Measurements from ENCODE around the gene NCAPG2. TPM values are rescaled to one million over a fixed set of nuclear protein-coding genes. Genes with fewer than 3 reads are reported as not detected.

Gene NCAPG2
- polyA plus RNA-seq, 1 donor (not counting 4 experiments of a cell fraction or from before 2014, with no cell fraction given) = 16.5 TPM

GRCh38 chr7:158603773-158604755 lies 100.5 kb downstream of the NCAPG2 start:
- H3K4me3 ChIP-seq (ENCODE audit: control insufficient read depth in 2 of 3, extremely low read depth in 1 of 3, insufficient read depth in 2 of 3, low read depth in 1 of 3, low read length in 3 of 3) = no peak overlapping the region
- no peaks in the 10 kb centered on the region for H3K4me1 ChIP-seq (ENCODE audit: control insufficient read depth, extremely low read depth, insufficient read depth, low read length)
- dilution Hi-C loops (cut with MboI; ENCODE audit: extremely low pct_ligation_motif_present, low sequenced_read_pairs) = no loop called here
- H3K4me2 ChIP-seq (ENCODE audit: control insufficient read depth, extremely low read depth, insufficient read depth, low read depth, low read length) = no peak overlapping the region
- H3K9me1 ChIP-seq (ENCODE audit: control insufficient read depth, extremely low read depth, insufficient read depth, low read length) = no peaks in the 10 kb centered on the region
- H3K27me3 ChIP-seq (ENCODE audit: control insufficient read depth, extremely low read depth, insufficient read depth, low read length) = no peaks in the 10 kb centered on the region
- no peak overlapping the region for H3K9ac ChIP-seq (ENCODE audit: control insufficient read depth, extremely low read depth, insufficient read depth, low read length)
- no peaks in the 10 kb centered on the region for H3K79me2 ChIP-seq (ENCODE audit: control insufficient read depth, insufficient read depth, low read length)
- no peaks in the 10 kb centered on the region for H4K20me1 ChIP-seq (ENCODE audit: control insufficient read depth, extremely low read depth, insufficient read depth, low read length)
- FAIRE-seq (no peak), DNase-seq (ENCODE audit: low read depth, low spot score) (no peak)
- no peaks in the 10 kb centered on the region for H3K9me3 ChIP-seq (ENCODE audit: control insufficient read depth, low read depth, low read length)
- no peak overlapping the region for H3K27ac ChIP-seq (ENCODE audit: control insufficient read depth, insufficient read depth, low read length)
- H2AFZ ChIP-seq (ENCODE audit: control insufficient read depth, low read length) = no peak overlapping the region
- TF ChIP-seq EZH2 (IDR thresholded peaks at IDR 0.05; ENCODE audit: low read length) (no peak), CTCF (optimal IDR thresholded peaks at IDR 0.05 in 1 of 3, IDR thresholded peaks at IDR 0.05 in 1 of 3, conservative IDR thresholded peaks at IDR 0.05 in 1 of 3; ENCODE audit: extremely low read depth in 1 of 3, insufficient read depth in 2 of 3, low read length in 3 of 3) (no peak)
- H3K36me3 ChIP-seq (ENCODE audit: control insufficient read depth in 2 of 2, extremely low read depth in 1 of 2, insufficient read depth in 2 of 2, low read length in 2 of 2) = no peaks in the 10 kb centered on the region

GRCh38 chr7:158602905-158603772 lies 101.5 kb downstream of the NCAPG2 start:
- FAIRE-seq (no peak), DNase-seq (ENCODE audit: low read depth, low spot score) (no peak)

More at GRCh38 chr7:158602905-158603772, 101.5 kb downstream of the NCAPG2 start:
- TF ChIP-seq EZH2 (IDR thresholded peaks at IDR 0.05; ENCODE audit: low read length) (no peak), CTCF (optimal IDR thresholded peaks at IDR 0.05 in 1 of 3, IDR thresholded peaks at IDR 0.05 in 1 of 3, conservative IDR thresholded peaks at IDR 0.05 in 1 of 3; ENCODE audit: extremely low read depth in 1 of 3, insufficient read depth in 2 of 3, low read length in 3 of 3) (no peak)
- no peaks in the 10 kb centered on the region for H3K4me1 ChIP-seq (ENCODE audit: control insufficient read depth, extremely low read depth, insufficient read depth, low read length)
- H4K20me1 ChIP-seq (ENCODE audit: control insufficient read depth, extremely low read depth, insufficient read depth, low read length) = no peaks in the 10 kb centered on the region
- no peaks in the 10 kb centered on the region for H3K79me2 ChIP-seq (ENCODE audit: control insufficient read depth, insufficient read depth, low read length)
- H2AFZ ChIP-seq (ENCODE audit: control insufficient read depth, low read length) = no peak overlapping the region
- no peak overlapping the region for H3K4me2 ChIP-seq (ENCODE audit: control insufficient read depth, extremely low read depth, insufficient read depth, low read depth, low read length)
- no peak overlapping the region for H3K4me3 ChIP-seq (ENCODE audit: control insufficient read depth in 2 of 3, extremely low read depth in 1 of 3, insufficient read depth in 2 of 3, low read depth in 1 of 3, low read length in 3 of 3)
- no peaks in the 10 kb centered on the region for H3K9me3 ChIP-seq (ENCODE audit: control insufficient read depth, low read depth, low read length)
- no peaks in the 10 kb centered on the region for H3K27me3 ChIP-seq (ENCODE audit: control insufficient read depth, extremely low read depth, insufficient read depth, low read length)
- dilution Hi-C loops (cut with MboI; ENCODE audit: extremely low pct_ligation_motif_present, low sequenced_read_pairs) = no loop called here
- no peak overlapping the region for H3K9ac ChIP-seq (ENCODE audit: control insufficient read depth, extremely low read depth, insufficient read depth, low read length)
- H3K27ac ChIP-seq (ENCODE audit: control insufficient read depth, insufficient read depth, low read length) = no peak overlapping the region
- H3K9me1 ChIP-seq (ENCODE audit: control insufficient read depth, extremely low read depth, insufficient read depth, low read length) = no peaks in the 10 kb centered on the region
- H3K36me3 ChIP-seq (ENCODE audit: control insufficient read depth in 2 of 2, extremely low read depth in 1 of 2, insufficient read depth in 2 of 2, low read length in 2 of 2) = no peaks in the 10 kb centered on the region

Measured in keratinocyte (primary cell).